ENCODE results near the gene GREM1. TPM values are rescaled to one million over a fixed set of nuclear protein-coding genes. Genes with fewer than 3 reads are reported as not detected.

GREM1 gene
- total and polyA plus RNA-seq, 9 of the 15 experiments (the other 6 are each of a cell fraction or from before 2014, with no cell fraction given) = 0.01 to 0.20 (median 0.06) TPM; not detected in 6

GRCh38 chr15:32705446-32705845 is 12.4 kb upstream of the GREM1 start:
- Histone ChIP-seq H3K36me3 (ENCODE audit: control insufficient read depth, insufficient read depth, low read length) (no peaks in the 10 kb centered on the region), H3K27me3 (ENCODE audit: control insufficient read depth in 2 of 2, insufficient read depth in 2 of 2, low read length in 2 of 2) (peaks cover 6% of the 10 kb centered on the region in 2 experiments; a peak in 4 of 5 replicates), H3K9me1 (ENCODE audit: control insufficient read depth, insufficient read depth, low read length) (no peaks in the 10 kb centered on the region), H4K20me1 (replicated peaks; ENCODE audit: control insufficient read depth, insufficient read depth, low read length) (no peaks in the 10 kb centered on the region), H2AFZ (ENCODE audit: low read depth, low read length) (no peak overlapping the region), H3K4me2 (ENCODE audit: insufficient read depth, low read length) (no peak overlapping the region), H3K27ac (ENCODE audit: extremely low read depth, low read depth, low read length) (no peak overlapping the region), H3K9ac (ENCODE audit: insufficient read depth in 1 of 2, low read depth in 2 of 2, low read length in 2 of 2) (no peak overlapping the region), H3K4me3 (no peak overlapping the region), H3K79me2 (ENCODE audit: control insufficient read depth, insufficient read depth, low read length) (no peaks in the 10 kb centered on the region), H3K9me3 (replicated peaks; ENCODE audit: control insufficient read depth, insufficient read depth, low read depth, low read length) (no peaks in the 10 kb centered on the region), H3K4me1 (replicated peaks in 1 of 2; ENCODE audit: control insufficient read depth in 2 of 2, insufficient read depth in 2 of 2, low read length in 2 of 2) (no peaks in the 10 kb centered on the region)
- FAIRE-seq (no peak), DNase-seq (ENCODE audit: extremely low read depth in 1 of 4, low spot score in 3 of 4) (no peak), ATAC-seq (no peak)
- TF ChIP-seq NR1H2 (CRISPR knock-in tag; IDR thresholded peaks at IDR 0.05) = no peak
- TF ChIP-seq, protein P1, sequence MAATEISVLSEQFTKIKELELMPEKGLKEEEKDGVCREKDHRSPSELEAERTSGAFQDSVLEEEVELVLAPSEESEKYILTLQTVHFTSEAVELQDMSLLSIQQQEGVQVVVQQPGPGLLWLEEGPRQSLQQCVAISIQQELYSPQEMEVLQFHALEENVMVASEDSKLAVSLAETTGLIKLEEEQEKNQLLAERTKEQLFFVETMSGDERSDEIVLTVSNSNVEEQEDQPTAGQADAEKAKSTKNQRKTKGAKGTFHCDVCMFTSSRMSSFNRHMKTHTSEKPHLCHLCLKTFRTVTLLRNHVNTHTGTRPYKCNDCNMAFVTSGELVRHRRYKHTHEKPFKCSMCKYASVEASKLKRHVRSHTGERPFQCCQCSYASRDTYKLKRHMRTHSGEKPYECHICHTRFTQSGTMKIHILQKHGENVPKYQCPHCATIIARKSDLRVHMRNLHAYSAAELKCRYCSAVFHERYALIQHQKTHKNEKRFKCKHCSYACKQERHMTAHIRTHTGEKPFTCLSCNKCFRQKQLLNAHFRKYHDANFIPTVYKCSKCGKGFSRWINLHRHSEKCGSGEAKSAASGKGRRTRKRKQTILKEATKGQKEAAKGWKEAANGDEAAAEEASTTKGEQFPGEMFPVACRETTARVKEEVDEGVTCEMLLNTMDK (IDR thresholded peaks at IDR 0.05; ENCODE audit: borderline replicate concordance, insufficient read depth, low read depth, low read length, poor library complexity, severe bottlenecking) = no peak
- TF ChIP-seq KHSRP (IDR thresholded peaks at IDR 0.05) = no peak
- TF ChIP-seq, protein P2, sequence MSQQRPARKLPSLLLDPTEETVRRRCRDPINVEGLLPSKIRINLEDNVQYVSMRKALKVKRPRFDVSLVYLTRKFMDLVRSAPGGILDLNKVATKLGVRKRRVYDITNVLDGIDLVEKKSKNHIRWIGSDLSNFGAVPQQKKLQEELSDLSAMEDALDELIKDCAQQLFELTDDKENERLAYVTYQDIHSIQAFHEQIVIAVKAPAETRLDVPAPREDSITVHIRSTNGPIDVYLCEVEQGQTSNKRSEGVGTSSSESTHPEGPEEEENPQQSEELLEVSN (IDR thresholded peaks at IDR 0.05; ENCODE audit: borderline replicate concordance in 1 of 2, extremely low read depth in 1 of 2, insufficient read depth in 1 of 2, insufficient read length in 1 of 2, low read depth in 1 of 2, low read length in 1 of 2, poor library complexity in 1 of 2, severe bottlenecking in 1 of 2) = no peak
- TF ChIP-seq ASH1L (IDR thresholded peaks at IDR 0.05; ENCODE audit: borderline replicate concordance, low read depth, partially characterized antibody) = no peak
- no peak for TF ChIP-seq NFRKB (IDR thresholded peaks at IDR 0.05; ENCODE audit: low read depth)
- no peak for TF ChIP-seq ELF2 (CRISPR knock-in tag; IDR thresholded peaks at IDR 0.05)
- TF ChIP-seq ZNF551 (CRISPR knock-in tag; IDR thresholded peaks at IDR 0.05) = no peak
- TF ChIP-seq ZNF408 (CRISPR knock-in tag; IDR thresholded peaks at IDR 0.05; ENCODE audit: low read depth) = no peak
- TF ChIP-seq, protein P3, sequence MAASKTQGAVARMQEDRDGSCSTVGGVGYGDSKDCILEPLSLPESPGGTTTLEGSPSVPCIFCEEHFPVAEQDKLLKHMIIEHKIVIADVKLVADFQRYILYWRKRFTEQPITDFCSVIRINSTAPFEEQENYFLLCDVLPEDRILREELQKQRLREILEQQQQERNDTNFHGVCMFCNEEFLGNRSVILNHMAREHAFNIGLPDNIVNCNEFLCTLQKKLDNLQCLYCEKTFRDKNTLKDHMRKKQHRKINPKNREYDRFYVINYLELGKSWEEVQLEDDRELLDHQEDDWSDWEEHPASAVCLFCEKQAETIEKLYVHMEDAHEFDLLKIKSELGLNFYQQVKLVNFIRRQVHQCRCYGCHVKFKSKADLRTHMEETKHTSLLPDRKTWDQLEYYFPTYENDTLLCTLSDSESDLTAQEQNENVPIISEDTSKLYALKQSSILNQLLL (CRISPR knock-in tag; IDR thresholded peaks at IDR 0.05; ENCODE audit: borderline replicate concordance) = no peak
- no TSS peak for BruUV-seq (replicated peaks)
- CTCF ChIA-PET (ENCODE audit: low intra/inter-chr PET ratio) = no interaction called here
- POLR2A ChIA-PET = interaction anchor here (0.6 kb wide), 1 partner anchor 199 kb away, joined by 3 read pairs; no protein-coding TSS in a partner anchor
- 6% methylated on average over 2 of the region's 2 CpGs for WGBS (ENCODE audit: insufficient coverage, low coverage, missing lambda C conversion rate)
- in situ Hi-C loops (cut with MboI) = no loop called here
- intact Hi-C loops (cut with micrococcal nuclease) = no loop called here

All from K562 (cell line).